Heart left ventricle (tissue), 16 donors: ENCODE data around the gene SSR1. TPM values are rescaled to one million over a fixed set of nuclear protein-coding genes. Genes with fewer than 3 reads are reported as not detected.

Experiments
- ATAC-seq, 4 donors: fragments of 200-7000 bp; cut with Tn5 transposase; one replicate each; pipeline ENCODE4 v1.9.1; 2020 to 2022; ENCODE audit warnings: moderate library complexity in 4 of 4, mild to moderate bottlenecking in 3 of 4, moderate number of reproducible peaks in 1 of 4
- DNase-seq, 5 donors: peaks; one replicate each; pipeline ENCODE4 v3.0.0-alpha.2; 2020
- H3K27ac ChIP-seq, 12 donors: fragments of 200-600 bp; sonication (generic) in 4 of 12; one replicate each; pipeline versions ENCODE4 v1.5.0 to v1.8.0; 2016 to 2022; ENCODE audit warnings: mild to moderate bottlenecking in 2 of 12
- H3K27me3 ChIP-seq, 9 donors: fragments of 200-600 bp; sonication (generic) in 2 of 9; one replicate each; pipeline versions ENCODE4 v1.5.1 to v1.8.0; 2016 to 2022; ENCODE audit warnings: mild to moderate bottlenecking in 3 of 9
- H3K36me3 ChIP-seq, 9 donors: fragments of 200-600 bp; sonication (generic) in 2 of 9; one replicate each; pipeline versions ENCODE4 v1.5.0 to v1.8.0; 2018 to 2022; ENCODE audit warnings: mild to moderate bottlenecking in 2 of 9
- H3K4me1 ChIP-seq, 12 donors: fragments of 200-600 bp; sonication (generic) in 4 of 12; one replicate each; pipeline versions ENCODE4 v1.5.0 to v1.8.0; 2016 to 2022; ENCODE audit warnings: mild to moderate bottlenecking in 3 of 12
- H3K4me3 ChIP-seq, 12 donors: fragments of 200-600 bp; sonication (generic) in 4 of 12; one replicate each; pipeline versions ENCODE4 v1.5.0 to v1.8.0; 2017 to 2022; ENCODE audit warnings: mild to moderate bottlenecking in 9 of 12, moderate library complexity in 4 of 12
- H3K9me3 ChIP-seq, 12 donors: fragments of 200-600 bp; sonication (generic) in 4 of 12; one replicate each; pipeline versions ENCODE4 v1.5.0 to v1.8.0; 2016 to 2022; ENCODE audit warnings: mild to moderate bottlenecking in 1 of 12
- POLR2A ChIP-seq, 2 donors: fragments of 450-650 bp; IDR thresholded peaks; one replicate each; pipeline ENCODE4 v1.6.1; 2017; ENCODE audit warnings: antibody characterized with exemption in 2 of 2, mild to moderate bottlenecking in 2 of 2, moderate library complexity in 2 of 2
- WGBS, 4 donors: extraction: QIAGEN DNeasy Blood & Tissue Kit in 2 of 4; methylation state at CpG; one replicate each; pipeline versions ENCODE4 v1.1.5 to v1.1.7; 2013 to 2018; 5-methylcytosine and 5-hydroxymethylcytosine counted together
- intact Hi-C, 10 donors: fragments of 100-400 bp; cut with DNase I; formaldehyde crosslinking; loops; one replicate each; pipeline versions ENCODE4 v1.11.1 to v1.14.2; 2022
- polyA plus RNA-seq, 2 donors: library from polyadenylated mRNA; stranded (reverse); fragments of 200-250 nt; gene quantifications; one replicate each; pipeline ENCODE4 v1.2.3, GENCODE V29; 2013
- total RNA-seq, 9 donors: library from RNA; depleted of rRNA in 2 of 9; stranded (reverse); fragments of >200 nt in 2 of 9; fragmentation: NEBNext Ultra II Directional in 3 of 9; extraction: Animal tissue kit (Norgen Biotek cat#: 25700) in 3 of 9; gene quantifications; one replicate each; pipeline versions ENCODE4 v1.1.0 to v1.2.4, GENCODE V29; 2016 to 2023
- TF ChIP-seq, protein P1 (sequence below), 12 donors: fragments of 200-600 bp; sonication (generic) in 4 of 12; IDR thresholded peaks; one replicate each; pipeline versions ENCODE4 v1.5.0 to v1.8.0; 2018 to 2022; ENCODE audit warnings: antibody characterized with exemption in 12 of 12, mild to moderate bottlenecking in 5 of 12
- donor health status: ischemic (EF 13 %, LVEDD 7.1; RV severe dilation, severe dysfunction).
- donor health status: healthy with polysubstance abuse.
- donor health status: DM: no; HTN: yes; CAD: no.
- donor health status: DM: no; HTN: no; CAD: no.
- donor health status: ischemic (EF 25% LVEDD 6.9; RV normal size, moderate dysfunction).
- donor health status: ischemic (EF 25% LVEDD 5.7; RV mildly dilated, moderate dysfunction).
- donor health status: healthy.
- donor health status: DM: yes; HTN: yes; CAD: no.
- donor health status: ischemic (EF 35%, LVEDD 5.7; RV mildly dilated, moderate dysfunction).
- donor health status: nonischemic (EF 11% LVEDD 7.7; RV severe dilation, severe dysfunction).
- donor health status: DM: yes; HTN: yes; CAD: no.
- donor health status: PGD.
- donor health status: ischemic (EF 29% LVEDD 5.4; RV normal size, mild dysfunction).
- donor health status: nonischemic (EF 23%, LVEDD 6.1; RV moderate dilation, normal function).

The SSR1 gene
- total and polyA plus RNA-seq, 11 donors = 8.6 to 106 (median 67.9) TPM

DNA sequence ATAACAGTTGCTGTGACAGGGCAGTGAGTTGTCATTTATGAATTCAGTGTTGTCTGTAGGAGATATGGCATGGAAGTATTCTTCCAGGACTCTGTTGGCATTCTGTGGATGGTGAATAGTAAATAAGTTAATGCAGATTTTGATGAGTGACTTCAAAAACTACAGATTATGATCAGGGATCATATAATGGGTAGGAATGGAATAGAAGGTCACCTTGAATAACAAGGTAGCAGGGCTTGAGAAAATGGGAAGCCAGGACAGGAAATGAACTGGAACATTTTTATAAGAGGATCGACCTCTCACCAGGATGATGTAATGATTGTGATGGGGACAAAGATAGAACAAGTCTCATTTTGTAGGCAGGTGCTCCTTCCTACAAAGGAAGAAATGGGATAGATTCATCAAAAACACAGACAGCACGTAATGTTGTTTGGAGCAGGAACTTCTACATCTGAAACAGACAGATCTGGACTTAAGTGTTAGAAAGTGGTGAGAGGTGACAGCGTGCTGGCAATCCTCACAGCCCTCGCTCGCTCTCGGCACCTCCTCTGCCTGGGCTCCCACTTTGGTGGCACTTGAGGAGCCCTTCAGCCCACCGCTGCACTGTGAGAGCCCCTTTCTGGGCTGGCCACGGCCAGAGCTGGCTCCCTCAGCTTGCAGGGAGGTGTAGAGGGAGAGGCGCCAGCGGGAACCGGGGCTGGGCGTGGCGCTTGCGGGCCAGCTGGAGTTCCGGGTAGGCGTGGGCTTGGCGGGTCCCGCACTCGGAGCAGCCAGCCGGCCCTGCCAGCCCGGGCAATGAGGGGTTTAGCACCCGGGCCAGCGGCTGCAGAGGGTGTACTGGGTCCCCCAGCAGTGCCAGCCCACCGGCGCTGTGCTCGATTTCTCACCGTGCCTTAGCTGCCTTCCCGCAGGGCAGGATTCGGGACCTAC, 30.8 kb upstream of the SSR1 start:
- peak overlapping the region in 1 of 12 donors; percentile 30 for H3K4me3 ChIP-seq
- no peak overlapping the region for H3K27ac ChIP-seq
- no peaks in the 10 kb centered on the region for H3K36me3 ChIP-seq
- no peak for DNase-seq
- H3K27me3 ChIP-seq = peaks cover 0 to 7% (median 0%) of the 10 kb centered on the region in 9 donors
- peaks cover 0 to 8% (median 0%) of the 10 kb centered on the region in 12 donors for H3K4me1 ChIP-seq
- no peaks in the 10 kb centered on the region for H3K9me3 ChIP-seq
- intact Hi-C loops = no loop called here
- 65 to 81% (median 80%) methylated on average over 7 to 29 of the region's 29 CpGs for WGBS, 4 donors
- TF ChIP-seq, protein P1, sequence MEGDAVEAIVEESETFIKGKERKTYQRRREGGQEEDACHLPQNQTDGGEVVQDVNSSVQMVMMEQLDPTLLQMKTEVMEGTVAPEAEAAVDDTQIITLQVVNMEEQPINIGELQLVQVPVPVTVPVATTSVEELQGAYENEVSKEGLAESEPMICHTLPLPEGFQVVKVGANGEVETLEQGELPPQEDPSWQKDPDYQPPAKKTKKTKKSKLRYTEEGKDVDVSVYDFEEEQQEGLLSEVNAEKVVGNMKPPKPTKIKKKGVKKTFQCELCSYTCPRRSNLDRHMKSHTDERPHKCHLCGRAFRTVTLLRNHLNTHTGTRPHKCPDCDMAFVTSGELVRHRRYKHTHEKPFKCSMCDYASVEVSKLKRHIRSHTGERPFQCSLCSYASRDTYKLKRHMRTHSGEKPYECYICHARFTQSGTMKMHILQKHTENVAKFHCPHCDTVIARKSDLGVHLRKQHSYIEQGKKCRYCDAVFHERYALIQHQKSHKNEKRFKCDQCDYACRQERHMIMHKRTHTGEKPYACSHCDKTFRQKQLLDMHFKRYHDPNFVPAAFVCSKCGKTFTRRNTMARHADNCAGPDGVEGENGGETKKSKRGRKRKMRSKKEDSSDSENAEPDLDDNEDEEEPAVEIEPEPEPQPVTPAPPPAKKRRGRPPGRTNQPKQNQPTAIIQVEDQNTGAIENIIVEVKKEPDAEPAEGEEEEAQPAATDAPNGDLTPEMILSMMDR (IDR thresholded peaks at IDR 0.05) = no peak
- TF ChIP-seq POLR2A (IDR thresholded peaks at IDR 0.05) = no peak
- ATAC-seq = no peak

DNA sequence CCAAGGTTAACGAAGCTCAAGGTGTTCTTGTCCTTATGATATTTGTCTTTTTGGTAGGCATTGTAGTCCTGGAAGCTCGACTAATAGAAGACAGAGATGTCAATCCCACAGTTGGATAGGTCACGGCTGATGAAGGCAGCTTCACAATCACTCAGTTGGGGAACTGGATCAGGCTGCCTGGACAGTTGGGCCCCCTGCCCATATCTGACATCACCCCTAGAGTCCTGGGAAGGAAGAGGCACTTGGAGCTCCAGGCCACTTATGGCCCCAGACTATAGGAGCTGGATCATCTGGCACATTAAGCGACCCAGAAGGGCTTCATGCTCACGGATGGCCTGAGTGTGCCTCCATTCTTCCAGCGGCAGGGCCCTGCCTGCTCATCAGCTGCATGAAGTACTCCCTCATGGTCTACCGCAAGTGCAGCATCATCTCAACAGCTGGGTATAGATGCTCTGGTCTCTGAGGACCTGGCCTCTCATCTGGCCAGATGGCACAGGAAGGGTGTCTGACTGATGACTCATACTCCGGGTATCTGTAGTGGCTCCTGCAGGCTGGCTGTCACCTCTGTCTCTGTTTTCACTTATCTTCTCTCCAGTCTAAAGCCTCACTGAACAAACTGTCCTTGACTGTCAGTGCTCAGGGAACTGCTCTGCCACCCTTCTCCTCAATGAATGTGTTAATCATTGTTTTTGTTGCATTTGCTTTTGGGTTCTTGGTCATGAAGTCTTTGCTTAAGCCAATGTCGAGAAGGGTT, 29.2 kb upstream of the SSR1 start:
- Histone ChIP-seq H3K9me3 (no peaks in the 10 kb centered on the region), H3K4me3 (no peak overlapping the region), H3K36me3 (no peaks in the 10 kb centered on the region), H3K4me1 (peaks cover 0 to 8% (median 0%) of the 10 kb centered on the region in 12 donors), H3K27ac (no peak overlapping the region), H3K27me3 (peaks cover 0 to 7% (median 0%) of the 10 kb centered on the region in 9 donors)
- TF ChIP-seq POLR2A (IDR thresholded peaks at IDR 0.05) = no peak
- TF ChIP-seq, protein P1 (IDR thresholded peaks at IDR 0.05) = no peak
- ATAC-seq (peak; percentile 83 to 90 (median 84)), DNase-seq (peak in 2 of 5 donors; percentile 40 to 43)
- intact Hi-C loops = no loop called here
- WGBS, 4 donors = 71 to 81% (median 75%) methylated on average over 9 of the region's 9 CpGs

DNA sequence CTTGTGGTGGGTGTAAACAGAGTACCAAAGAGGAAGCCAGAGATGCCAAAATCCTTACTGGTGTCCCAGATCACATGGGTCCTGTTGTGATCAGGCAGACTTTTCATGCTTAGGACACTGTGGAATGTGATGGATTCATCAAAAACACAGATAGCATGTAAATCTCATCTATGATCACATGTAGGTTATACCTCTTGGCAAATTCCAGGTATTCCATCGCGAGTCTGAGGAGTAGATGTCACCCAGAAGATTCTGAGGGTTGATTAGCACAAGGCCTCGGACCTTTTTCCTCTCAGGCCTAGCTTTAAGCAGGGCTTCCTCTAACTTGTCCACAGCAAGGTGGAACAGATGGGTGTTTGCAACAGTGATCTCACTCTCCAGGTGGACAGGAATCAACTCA, 28.3 kb upstream of the SSR1 start:
- no peak for ATAC-seq
- Histone ChIP-seq H3K9me3 (no peaks in the 10 kb centered on the region), H3K27me3 (peaks cover 0 to 7% (median 0%) of the 10 kb centered on the region in 9 donors), H3K27ac (no peak overlapping the region), H3K4me1 (peaks cover 0 to 8% (median 0%) of the 10 kb centered on the region in 12 donors), H3K4me3 (no peak overlapping the region), H3K36me3 (no peaks in the 10 kb centered on the region)
- TF ChIP-seq, protein P1 (IDR thresholded peaks at IDR 0.05) = no peak
- no peak for TF ChIP-seq POLR2A (IDR thresholded peaks at IDR 0.05)
- intact Hi-C loops = no loop called here
- DNase-seq = no peak
- WGBS, 4 donors = 88 to 96% (median 95%) methylated on average over 3 of the region's 3 CpGs
